Thyroid gland (tissue), 4 donors: Measurements from ENCODE around the gene C12orf43. TPM values are rescaled to one million over a fixed set of nuclear protein-coding genes. Genes with fewer than 3 reads are reported as not detected.

ENCODE experiments used
- DNase-seq, 2 donors: peaks; one replicate each; pipeline ENCODE4 v3.0.0-alpha.2; 2019
- H3K27ac ChIP-seq, 3 donors: fragments of 200-600 bp; sonication (generic); 1 replicate in 2 of 3; 2 replicates in 1 of 3; pipeline ENCODE4 v1.5.1; 2016 to 2019; ENCODE audit warnings: mild to moderate bottlenecking in 1 of 3, moderate library complexity in 1 of 3
- H3K27me3 ChIP-seq: fragments of 200-600 bp; sonication (generic); one replicate; pipeline ENCODE4 v1.5.1; 2019
- H3K36me3 ChIP-seq, 2 donors: fragments of 200-600 bp; sonication (generic); one replicate each; pipeline ENCODE4 v1.5.1; 2016 to 2019
- H3K4me1 ChIP-seq, 2 donors: fragments of 200-600 bp; sonication (generic); one replicate each; pipeline ENCODE4 v1.5.1; 2017 to 2019
- H3K4me3 ChIP-seq, 3 donors: fragments of 200-600 bp; sonication (generic); replicated peaks in 1 of 3; 1 replicate in 2 of 3; 2 replicates in 1 of 3; pipeline ENCODE4 v1.5.1; 2016; ENCODE audit warnings: mild to moderate bottlenecking in 1 of 3
- H3K9me3 ChIP-seq: fragments of 200-600 bp; sonication (generic); one replicate; pipeline ENCODE4 v1.5.1; 2017
- POLR2A ChIP-seq, 2 donors: fragments of 450-650 bp; IDR thresholded peaks; one replicate each; pipeline ENCODE4 v1.6.1; 2017; ENCODE audit warnings: antibody characterized with exemption in 2 of 2, mild to moderate bottlenecking in 2 of 2, moderate library complexity in 1 of 2
- WGBS, 2 donors: methylation state at CpG; one replicate each; pipeline ENCODE4 v1.1.5; 2017; 5-methylcytosine and 5-hydroxymethylcytosine counted together
- intact Hi-C: fragments of 100-400 bp; cut with DNase I; formaldehyde crosslinking; loops from one replicate; pipeline ENCODE4 v1.15.1; 2023
- total RNA-seq, 4 donors: library from RNA; depleted of rRNA; stranded (reverse); fragments of >200 nt; gene quantifications; one replicate each; pipeline ENCODE4 v1.2.3, GENCODE V29; 2016
- TF ChIP-seq, protein P1 (sequence below), 6 experiments: fragments of 200-600 bp in 3 of 6; fragments of 450-650 bp in 3 of 6; sonication (generic) in 3 of 6; IDR thresholded peaks; one replicate each; pipeline ENCODE4 v1.5.1; 2016 to 2019; ENCODE audit warnings: antibody characterized with exemption in 6 of 6, mild to moderate bottlenecking in 2 of 6, inconsistent platforms in 1 of 6, moderate library complexity in 1 of 6

C12orf43 gene
- total RNA-seq, 4 donors from 2014 or later: 11.3 to 15.8 (median 13.0) TPM

DNA sequence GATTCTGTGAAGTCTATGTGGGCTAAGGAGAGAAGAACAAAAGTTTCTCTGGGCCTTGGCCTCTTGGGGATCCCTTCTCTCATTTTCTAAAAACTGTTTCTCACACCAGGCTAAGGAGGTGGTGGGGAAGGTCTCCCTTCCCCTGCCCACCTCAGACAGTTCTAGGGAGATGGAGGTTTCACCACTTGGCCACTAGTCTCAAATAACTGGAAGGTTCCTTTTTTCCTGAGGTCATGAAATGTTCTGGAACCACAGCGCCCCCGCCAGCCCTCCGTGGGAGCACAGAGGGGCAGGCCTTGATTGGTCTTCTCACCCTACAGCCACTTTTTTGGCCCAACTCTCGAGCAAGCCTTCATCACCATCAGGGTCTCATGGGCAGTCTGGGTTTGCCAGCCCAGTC is 12.6 kb downstream of the C12orf43 start:
- H3K27ac ChIP-seq: no peak overlapping the region
- no peaks in the 10 kb centered on the region for H3K9me3 ChIP-seq
- intact Hi-C loops: no loop called here
- TF ChIP-seq, protein P1, sequence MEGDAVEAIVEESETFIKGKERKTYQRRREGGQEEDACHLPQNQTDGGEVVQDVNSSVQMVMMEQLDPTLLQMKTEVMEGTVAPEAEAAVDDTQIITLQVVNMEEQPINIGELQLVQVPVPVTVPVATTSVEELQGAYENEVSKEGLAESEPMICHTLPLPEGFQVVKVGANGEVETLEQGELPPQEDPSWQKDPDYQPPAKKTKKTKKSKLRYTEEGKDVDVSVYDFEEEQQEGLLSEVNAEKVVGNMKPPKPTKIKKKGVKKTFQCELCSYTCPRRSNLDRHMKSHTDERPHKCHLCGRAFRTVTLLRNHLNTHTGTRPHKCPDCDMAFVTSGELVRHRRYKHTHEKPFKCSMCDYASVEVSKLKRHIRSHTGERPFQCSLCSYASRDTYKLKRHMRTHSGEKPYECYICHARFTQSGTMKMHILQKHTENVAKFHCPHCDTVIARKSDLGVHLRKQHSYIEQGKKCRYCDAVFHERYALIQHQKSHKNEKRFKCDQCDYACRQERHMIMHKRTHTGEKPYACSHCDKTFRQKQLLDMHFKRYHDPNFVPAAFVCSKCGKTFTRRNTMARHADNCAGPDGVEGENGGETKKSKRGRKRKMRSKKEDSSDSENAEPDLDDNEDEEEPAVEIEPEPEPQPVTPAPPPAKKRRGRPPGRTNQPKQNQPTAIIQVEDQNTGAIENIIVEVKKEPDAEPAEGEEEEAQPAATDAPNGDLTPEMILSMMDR (IDR thresholded peaks at IDR 0.05): no peak
- no peak for TF ChIP-seq POLR2A (IDR thresholded peaks at IDR 0.05)
- H3K27me3 ChIP-seq: no peaks in the 10 kb centered on the region
- WGBS, 2 donors: 77 to 81% methylated on average over 4 of the region's 4 CpGs
- no peak overlapping the region for H3K4me3 ChIP-seq
- H3K4me1 ChIP-seq: peaks cover 0 to 5% of the 10 kb centered on the region in 2 donors
- no peak for DNase-seq
- H3K36me3 ChIP-seq: peaks cover 6 to 30% of the 10 kb centered on the region in 2 donors

DNA sequence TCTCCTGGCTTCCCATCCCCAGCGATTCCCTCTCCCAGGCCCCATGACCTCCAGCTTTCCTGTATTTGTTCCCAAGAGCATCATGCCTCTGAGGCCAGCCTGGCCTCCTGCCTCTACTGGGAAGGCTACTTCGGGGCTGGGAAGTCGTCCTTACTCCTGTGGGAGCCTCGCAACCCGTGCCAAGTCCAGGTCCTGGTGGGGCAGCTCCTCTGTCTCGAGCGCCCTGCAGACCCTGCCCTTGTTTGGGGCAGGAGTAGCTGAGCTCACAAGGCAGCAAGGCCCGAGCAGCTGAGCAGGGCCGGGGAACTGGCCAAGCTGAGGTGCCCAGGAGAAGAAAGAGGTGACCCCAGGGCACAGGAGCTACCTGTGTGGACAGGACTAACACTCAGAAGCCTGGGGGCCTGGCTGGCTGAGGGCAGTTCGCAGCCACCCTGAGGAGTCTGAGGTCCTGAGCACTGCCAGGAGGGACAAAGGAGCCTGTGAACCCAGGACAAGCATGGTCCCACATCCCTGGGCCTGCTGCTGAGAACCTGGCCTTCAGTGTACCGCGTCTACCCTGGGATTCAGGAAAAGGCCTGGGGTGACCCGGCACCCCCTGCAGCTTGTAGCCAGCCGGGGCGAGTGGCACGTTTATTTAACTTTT is 14.3 kb downstream of the C12orf43 start:
- H3K4me1 ChIP-seq: peaks cover 0 to 5% of the 10 kb centered on the region in 2 donors
- TF ChIP-seq, protein P1 (IDR thresholded peaks at IDR 0.05): no peak
- TF ChIP-seq POLR2A (IDR thresholded peaks at IDR 0.05): no peak
- H3K27ac ChIP-seq: no peak overlapping the region
- DNase-seq: no peak
- H3K9me3 ChIP-seq: no peaks in the 10 kb centered on the region
- H3K36me3 ChIP-seq: peaks cover 6 to 22% of the 10 kb centered on the region in 2 donors
- no peaks in the 10 kb centered on the region for H3K27me3 ChIP-seq
- 85 to 92% methylated on average over 11 to 12 of the region's 16 CpGs for whole genome bisulfite sequencing, 2 donors
- intact Hi-C loops: no loop called here
- no peak overlapping the region for H3K4me3 ChIP-seq

DNA sequence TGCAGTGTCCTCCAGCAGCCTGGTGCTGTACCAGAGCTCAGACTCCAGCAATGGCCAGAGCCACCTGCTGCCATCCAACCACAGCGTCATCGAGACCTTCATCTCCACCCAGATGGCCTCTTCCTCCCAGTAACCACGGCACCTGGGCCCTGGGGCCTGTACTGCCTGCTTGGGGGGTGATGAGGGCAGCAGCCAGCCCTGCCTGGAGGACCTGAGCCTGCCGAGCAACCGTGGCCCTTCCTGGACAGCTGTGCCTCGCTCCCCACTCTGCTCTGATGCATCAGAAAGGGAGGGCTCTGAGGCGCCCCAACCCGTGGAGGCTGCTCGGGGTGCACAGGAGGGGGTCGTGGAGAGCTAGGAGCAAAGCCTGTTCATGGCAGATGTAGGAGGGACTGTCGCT is 15.2 kb downstream of the C12orf43 start:
- no peaks in the 10 kb centered on the region for H3K27me3 ChIP-seq
- DNase-seq: no peak
- 92 to 95% methylated on average over 4 to 10 of the region's 11 CpGs for WGBS, 2 donors

DNA sequence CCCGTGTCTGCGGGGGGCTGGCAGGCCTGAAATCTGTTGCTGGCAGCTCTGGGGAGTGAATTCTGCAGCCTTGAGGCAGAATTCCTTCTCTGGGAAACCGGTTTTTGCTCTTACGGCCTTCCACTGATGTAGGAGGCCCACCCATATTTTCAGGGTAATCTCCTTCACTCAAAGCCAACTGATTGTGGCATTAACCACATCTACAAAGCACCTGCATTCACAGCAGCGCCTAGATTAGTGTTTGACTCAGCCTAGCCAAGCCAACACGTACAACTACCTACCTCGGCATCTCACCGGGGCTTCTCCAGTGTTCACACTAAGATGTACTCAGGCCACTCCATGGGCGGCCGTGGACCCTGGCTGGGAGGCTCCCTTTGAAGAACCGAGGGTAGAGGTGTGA is 15.8 kb downstream of the C12orf43 start:
- intact Hi-C loops: no loop called here
- WGBS, 2 donors: 81% methylated on average over 11 of the region's 11 CpGs
- H3K27me3 ChIP-seq: no peaks in the 10 kb centered on the region

More for the DNA sequence above, 15.2 kb downstream of the C12orf43 start:
- no peak overlapping the region for H3K27ac ChIP-seq
- no peak overlapping the region for H3K4me3 ChIP-seq
- H3K4me1 ChIP-seq: peaks cover 0 to 5% of the 10 kb centered on the region in 2 donors
- H3K9me3 ChIP-seq: no peaks in the 10 kb centered on the region
- H3K36me3 ChIP-seq: peaks cover 6 to 18% of the 10 kb centered on the region in 2 donors
- no peak for TF ChIP-seq POLR2A (IDR thresholded peaks at IDR 0.05)
- TF ChIP-seq, protein P1 (IDR thresholded peaks at IDR 0.05): no peak
- intact Hi-C loops: no loop called here

More for the DNA sequence above, 15.8 kb downstream of the C12orf43 start:
- Histone ChIP-seq H3K36me3 (peaks cover 6 to 18% of the 10 kb centered on the region in 2 donors), H3K4me3 (no peak overlapping the region), H3K27ac (no peak overlapping the region), H3K4me1 (peaks cover 0 to 5% of the 10 kb centered on the region in 2 donors), H3K9me3 (no peaks in the 10 kb centered on the region)
- no peak for TF ChIP-seq POLR2A (IDR thresholded peaks at IDR 0.05)
- TF ChIP-seq, protein P1 (IDR thresholded peaks at IDR 0.05): no peak
- no peak for DNase-seq
